Ectodermal cell (in vitro differentiated cells): Measurements from ENCODE around the gene SLC6A5.

Experiments used
- H3K27ac ChIP-seq: 2 replicates; pipeline ENCODE4 v1.7.0; 2013; ENCODE audit warnings: mild to moderate bottlenecking, low read depth, low read length; ENCODE audit not compliant: insufficient read depth, poor library complexity, severe bottlenecking
- H3K27me3 ChIP-seq: 2 replicates; pipeline ENCODE4 v1.7.0; 2013; ENCODE audit warnings: mild to moderate bottlenecking, low read length; ENCODE audit not compliant: insufficient read depth, control insufficient read depth, poor library complexity, severe bottlenecking
- H3K36me3 ChIP-seq: one replicate; pipeline ENCODE4 v1.7.0; 2013; ENCODE audit warnings: low read length; ENCODE audit not compliant: control insufficient read depth, insufficient read depth
- H3K4me1 ChIP-seq: one replicate; pipeline ENCODE4 v1.7.0; 2013; ENCODE audit warnings: low read length; ENCODE audit not compliant: control insufficient read depth, insufficient read depth
- H3K4me3 ChIP-seq: 2 replicates; pipeline ENCODE4 v1.7.0; 2013; ENCODE audit warnings: low read depth, low read length, control low read depth; ENCODE audit not compliant: insufficient read depth
- H3K9me3 ChIP-seq: 2 replicates; pipeline ENCODE4 v1.7.0; 2013; ENCODE audit warnings: mild to moderate bottlenecking, low read length, moderate library complexity; ENCODE audit not compliant: control insufficient read depth
- WGBS, 2 experiments: methylation state at CpG; one replicate each; pipeline ENCODE4 v1.1.7; 2013; ENCODE audit warnings: missing lambda C conversion rate in 2 of 2; 5-methylcytosine and 5-hydroxymethylcytosine counted together

Gene SLC6A5

DNA sequence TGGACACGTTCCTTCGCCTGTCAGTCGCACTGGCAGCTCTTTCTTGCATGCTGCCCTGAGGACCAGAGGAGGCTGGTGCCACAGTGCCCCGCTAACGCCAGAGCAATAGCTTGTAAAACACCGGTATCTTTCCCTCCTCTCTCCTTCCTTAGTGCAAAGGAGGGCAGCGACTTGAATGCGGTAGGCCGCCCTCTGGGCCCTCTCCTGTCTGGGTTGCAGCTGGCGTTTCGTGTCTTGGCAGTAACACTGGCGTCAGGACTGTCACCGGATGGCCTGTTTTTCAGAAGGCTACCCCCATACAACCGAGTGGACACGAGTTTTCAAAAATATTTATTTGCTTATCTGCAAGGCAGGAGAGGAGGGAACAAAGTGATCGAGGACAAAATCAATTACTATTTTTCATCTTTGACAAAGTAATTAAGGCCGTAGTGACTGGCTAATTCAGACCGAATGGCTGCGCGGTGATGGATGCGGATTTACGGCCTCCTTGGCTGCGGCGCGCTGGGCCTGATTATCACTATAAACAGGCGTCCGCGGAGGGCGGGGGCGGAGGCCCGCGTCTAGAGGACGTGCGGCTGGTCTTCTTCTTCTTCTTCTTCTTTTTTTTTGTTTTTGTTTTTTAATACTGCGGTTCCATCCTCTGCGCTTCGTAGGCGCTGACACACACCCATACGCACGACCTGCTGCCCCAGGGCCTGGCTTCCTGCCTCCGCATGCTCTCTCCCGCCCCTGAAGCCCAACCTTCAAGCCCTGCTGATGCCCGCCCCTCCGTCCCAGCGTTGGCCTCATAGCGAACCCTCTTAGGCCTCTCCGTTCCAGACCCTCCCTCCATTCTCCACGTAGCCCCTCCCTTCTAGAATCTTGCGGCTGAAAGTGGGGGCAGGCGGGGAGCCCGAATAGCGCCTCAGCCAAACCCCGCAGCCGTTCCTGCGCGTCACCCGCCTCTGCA, 2.9 kb upstream of the SLC6A5 start:
- 27 to 31% methylated on average over 57 of the region's 57 CpGs for WGBS, 2 experiments
- Histone ChIP-seq H3K36me3 (no peaks in the 10 kb centered on the region), H3K4me3 (peak overlapping the region; percentile 18), H3K27ac (no peak overlapping the region), H3K27me3 (peaks cover 88% of the 10 kb centered on the region), H3K4me1 (peaks cover 15% of the 10 kb centered on the region), H3K9me3 (no peaks in the 10 kb centered on the region)

DNA sequence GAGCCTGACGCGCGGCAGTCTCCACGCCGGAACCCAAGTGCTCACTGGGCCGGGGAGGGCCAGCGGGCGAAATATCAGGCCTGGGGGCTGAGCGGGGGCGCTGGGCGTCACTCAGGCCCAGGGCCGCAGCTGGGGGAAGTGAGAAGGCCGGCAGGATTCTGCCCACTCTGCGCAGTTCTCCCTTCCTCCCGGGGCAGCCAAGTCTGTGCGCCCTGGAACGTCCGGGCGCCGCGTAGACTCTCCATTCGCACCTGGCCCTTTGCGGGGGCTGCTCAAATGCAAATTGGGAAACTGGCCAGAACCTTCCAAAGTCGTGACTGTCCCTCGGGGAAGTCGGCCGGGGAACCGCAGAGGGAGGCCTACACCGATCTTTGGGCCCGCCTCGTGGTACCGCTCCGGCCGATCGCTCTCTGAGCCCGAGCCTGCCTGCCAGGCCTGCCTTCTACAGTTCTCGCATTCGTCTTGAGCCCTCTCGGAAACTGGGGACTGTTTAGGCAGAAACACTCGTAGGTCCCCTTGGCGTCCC, 2.2 kb upstream of the SLC6A5 start:
- H3K4me3 ChIP-seq = peak overlapping the region; percentile 18
- H3K27me3 ChIP-seq = peaks cover 96% of the 10 kb centered on the region
- no peaks in the 10 kb centered on the region for H3K36me3 ChIP-seq
- peaks cover 17% of the 10 kb centered on the region for H3K4me1 ChIP-seq
- H3K27ac ChIP-seq = no peak overlapping the region
- H3K9me3 ChIP-seq = no peaks in the 10 kb centered on the region
- WGBS, 2 experiments = 4 to 5% methylated on average over 41 of the region's 41 CpGs

DNA sequence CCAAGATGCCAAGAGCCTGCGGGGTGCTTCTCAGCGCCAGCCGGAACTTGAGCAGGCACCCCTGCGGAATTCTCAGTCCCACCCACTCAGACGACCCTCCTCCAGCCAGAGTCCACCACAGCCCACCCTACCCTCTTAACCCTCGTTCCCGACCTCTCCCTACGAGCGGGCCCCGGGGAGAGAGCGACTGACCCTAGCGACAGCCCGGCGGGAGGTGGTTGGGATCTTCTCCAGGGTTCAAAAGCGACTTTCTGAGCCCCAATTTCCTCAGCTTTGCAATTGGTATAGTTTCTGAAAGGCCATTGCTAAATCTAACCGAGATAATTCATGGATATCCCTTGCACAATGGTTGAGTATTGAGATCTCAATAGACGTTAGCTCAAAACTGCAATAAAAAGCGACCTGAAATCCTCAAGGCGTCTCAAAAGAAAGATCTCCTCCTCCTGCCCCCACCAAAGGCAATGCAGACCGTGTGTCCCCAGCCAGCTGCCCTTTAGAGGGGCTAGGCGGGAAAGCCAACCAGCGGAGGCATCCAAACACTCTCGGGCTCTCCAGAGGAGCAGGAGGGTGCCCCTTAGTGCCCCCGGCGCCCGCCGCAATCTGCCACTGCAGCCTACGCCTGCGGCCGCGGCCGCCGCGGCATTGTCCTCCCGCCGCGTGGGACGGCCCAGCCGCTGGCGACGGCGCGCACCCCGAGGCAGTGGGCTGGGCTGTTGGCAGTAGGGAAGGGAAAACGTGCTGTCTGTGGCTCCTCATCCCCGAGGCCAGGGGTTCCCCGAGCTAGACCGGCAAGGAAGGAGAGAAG, 1.5 kb upstream of the SLC6A5 start:
- 9 to 10% methylated on average over 48 of the region's 48 CpGs for WGBS, 2 experiments
- Histone ChIP-seq H3K4me3 (peak overlapping the region; percentile 18), H3K36me3 (no peaks in the 10 kb centered on the region), H3K27me3 (peaks cover 100% of the 10 kb centered on the region), H3K4me1 (peaks cover 17% of the 10 kb centered on the region), H3K27ac (no peak overlapping the region), H3K9me3 (no peaks in the 10 kb centered on the region)

DNA sequence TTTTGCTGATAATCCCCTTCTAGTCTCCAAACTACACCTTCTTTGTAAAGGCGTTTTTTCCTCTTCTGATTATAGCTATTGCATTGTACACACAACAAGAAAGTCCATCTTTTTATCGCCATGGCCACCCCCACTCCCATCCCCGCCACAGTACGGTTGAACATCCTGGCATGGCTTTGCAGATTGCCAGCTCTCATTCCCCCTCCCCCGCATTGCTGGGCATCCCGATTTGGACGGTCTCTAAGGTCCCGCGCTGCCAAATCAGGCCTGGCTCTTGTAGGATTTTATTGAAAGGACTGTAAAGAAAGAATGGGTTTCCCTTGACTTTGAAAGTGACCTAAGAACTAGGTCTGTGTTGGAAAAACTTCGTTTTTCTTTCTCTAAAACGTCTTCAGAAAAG, 916 bp upstream of the SLC6A5 start:
- H3K9me3 ChIP-seq = no peaks in the 10 kb centered on the region
- peaks cover 100% of the 10 kb centered on the region for H3K27me3 ChIP-seq
- no peak overlapping the region for H3K27ac ChIP-seq
- 13% methylated on average over 10 to 11 of the region's 11 CpGs for WGBS, 2 experiments
- H3K4me1 ChIP-seq = peaks cover 17% of the 10 kb centered on the region
- no peak overlapping the region for H3K4me3 ChIP-seq
- H3K36me3 ChIP-seq = no peaks in the 10 kb centered on the region

DNA sequence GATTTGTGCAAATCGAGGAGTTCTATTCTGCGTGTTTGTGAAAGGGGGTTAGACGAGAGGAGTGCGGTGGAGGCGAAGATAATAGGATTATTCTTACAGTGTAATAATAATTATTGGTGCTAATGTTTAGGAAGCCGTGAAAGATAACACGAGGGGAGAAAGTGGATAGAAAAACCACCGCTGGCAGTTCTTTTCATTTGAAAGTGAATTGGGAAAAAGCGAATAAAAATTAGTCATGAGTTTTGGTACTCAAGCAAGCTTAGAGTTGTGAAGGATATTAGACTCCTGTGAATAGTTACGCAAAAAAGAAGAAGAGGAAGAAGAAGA, 575 bp downstream of the SLC6A5 start:
- Histone ChIP-seq H3K9me3 (no peaks in the 10 kb centered on the region), H3K4me3 (no peak overlapping the region), H3K36me3 (no peaks in the 10 kb centered on the region), H3K27ac (no peak overlapping the region), H3K4me1 (peaks cover 17% of the 10 kb centered on the region), H3K27me3 (peaks cover 99% of the 10 kb centered on the region)
- 30 to 31% methylated on average over 10 of the region's 10 CpGs for WGBS, 2 experiments

DNA sequence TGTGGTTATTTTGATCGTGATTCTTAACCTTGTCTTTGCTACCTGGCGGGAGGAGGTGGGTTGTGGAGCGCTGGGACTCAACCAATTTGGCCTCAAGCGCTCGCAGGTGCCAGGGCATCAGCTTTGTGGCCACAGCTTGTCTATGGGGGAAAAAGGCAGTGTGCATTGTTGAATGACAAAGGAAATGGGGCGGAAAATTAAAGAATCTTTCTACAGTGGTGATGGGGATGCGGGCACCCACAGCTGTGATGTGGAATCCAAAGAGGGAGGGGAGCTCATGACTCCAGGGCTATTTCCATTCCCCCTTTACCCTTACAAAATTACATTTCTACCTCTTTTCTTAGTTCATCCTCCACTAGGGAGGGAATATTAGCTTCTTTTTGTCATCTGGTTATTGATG, 1.1 kb downstream of the SLC6A5 start:
- Histone ChIP-seq H3K4me1 (peaks cover 17% of the 10 kb centered on the region), H3K27me3 (peaks cover 98% of the 10 kb centered on the region), H3K36me3 (no peaks in the 10 kb centered on the region), H3K4me3 (no peak overlapping the region), H3K27ac (no peak overlapping the region), H3K9me3 (no peaks in the 10 kb centered on the region)
- whole genome bisulfite sequencing, 2 experiments = 58 to 60% methylated on average over 7 of the region's 7 CpGs

DNA sequence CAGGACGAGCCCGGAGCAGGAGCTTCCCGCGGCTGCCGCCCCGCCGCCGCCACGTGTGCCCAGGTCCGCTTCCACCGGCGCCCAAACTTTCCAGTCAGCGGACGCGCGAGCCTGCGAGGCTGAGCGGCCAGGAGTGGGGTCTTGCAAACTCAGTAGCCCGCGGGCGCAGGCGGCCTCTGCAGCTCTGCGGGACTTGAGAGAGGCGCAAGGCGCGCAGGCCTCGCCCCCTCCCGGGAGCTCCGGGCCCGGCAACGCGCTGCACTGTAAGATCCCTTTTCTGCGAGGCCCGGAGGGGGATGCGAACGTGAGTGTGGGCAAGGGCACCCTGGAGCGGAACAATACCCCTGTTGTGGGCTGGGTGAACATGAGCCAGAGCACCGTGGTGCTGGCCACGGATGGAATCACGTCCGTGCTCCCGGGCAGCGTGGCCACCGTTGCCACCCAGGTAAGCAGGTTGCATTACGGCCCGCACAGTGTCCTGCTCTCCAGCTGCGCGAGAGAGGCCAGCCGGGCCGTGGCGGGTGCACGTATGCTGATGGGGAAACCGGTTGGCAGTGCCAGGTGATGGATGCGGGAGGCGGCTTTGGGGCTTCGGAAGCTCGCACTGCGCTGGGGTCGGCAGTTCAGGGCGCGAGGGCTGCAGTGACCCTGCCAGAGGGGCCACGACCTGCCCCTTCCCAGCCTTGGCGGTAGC, 2.0 kb downstream of the SLC6A5 start:
- Histone ChIP-seq H3K4me1 (peaks cover 17% of the 10 kb centered on the region), H3K27me3 (peaks cover 90% of the 10 kb centered on the region), H3K27ac (no peak overlapping the region), H3K9me3 (no peaks in the 10 kb centered on the region), H3K36me3 (no peaks in the 10 kb centered on the region), H3K4me3 (no peak overlapping the region)
- 10 to 14% methylated on average over 63 of the region's 63 CpGs for WGBS, 2 experiments

DNA sequence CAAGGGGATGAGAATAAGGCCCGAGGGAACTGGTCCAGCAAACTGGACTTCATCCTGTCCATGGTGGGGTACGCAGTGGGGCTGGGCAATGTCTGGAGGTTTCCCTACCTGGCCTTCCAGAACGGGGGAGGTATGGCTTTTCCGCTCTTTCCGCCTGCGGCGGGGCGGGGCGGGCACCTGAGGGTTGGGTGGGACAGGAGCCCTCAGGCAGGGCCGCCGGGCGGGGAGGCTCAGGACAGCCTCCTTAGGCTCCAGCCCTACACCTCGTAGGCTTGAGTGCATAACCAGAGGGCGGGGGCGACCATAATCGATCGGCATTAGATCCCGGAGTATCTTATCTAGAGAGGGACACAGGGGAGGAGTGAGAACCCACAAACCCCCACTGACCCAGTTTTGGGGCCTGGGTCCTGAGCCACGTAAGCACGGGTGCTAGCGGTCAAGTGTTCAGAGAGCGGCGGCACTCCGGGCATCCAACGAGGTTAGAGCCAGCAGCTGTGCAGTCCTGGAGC, 4.9 kb downstream of the SLC6A5 start:
- WGBS, 2 experiments = 93% methylated on average over 25 of the region's 25 CpGs
- Histone ChIP-seq H3K27me3 (peaks cover 78% of the 10 kb centered on the region), H3K9me3 (no peaks in the 10 kb centered on the region), H3K36me3 (no peaks in the 10 kb centered on the region), H3K4me3 (no peak overlapping the region), H3K27ac (no peak overlapping the region), H3K4me1 (peaks cover 8% of the 10 kb centered on the region)

DNA sequence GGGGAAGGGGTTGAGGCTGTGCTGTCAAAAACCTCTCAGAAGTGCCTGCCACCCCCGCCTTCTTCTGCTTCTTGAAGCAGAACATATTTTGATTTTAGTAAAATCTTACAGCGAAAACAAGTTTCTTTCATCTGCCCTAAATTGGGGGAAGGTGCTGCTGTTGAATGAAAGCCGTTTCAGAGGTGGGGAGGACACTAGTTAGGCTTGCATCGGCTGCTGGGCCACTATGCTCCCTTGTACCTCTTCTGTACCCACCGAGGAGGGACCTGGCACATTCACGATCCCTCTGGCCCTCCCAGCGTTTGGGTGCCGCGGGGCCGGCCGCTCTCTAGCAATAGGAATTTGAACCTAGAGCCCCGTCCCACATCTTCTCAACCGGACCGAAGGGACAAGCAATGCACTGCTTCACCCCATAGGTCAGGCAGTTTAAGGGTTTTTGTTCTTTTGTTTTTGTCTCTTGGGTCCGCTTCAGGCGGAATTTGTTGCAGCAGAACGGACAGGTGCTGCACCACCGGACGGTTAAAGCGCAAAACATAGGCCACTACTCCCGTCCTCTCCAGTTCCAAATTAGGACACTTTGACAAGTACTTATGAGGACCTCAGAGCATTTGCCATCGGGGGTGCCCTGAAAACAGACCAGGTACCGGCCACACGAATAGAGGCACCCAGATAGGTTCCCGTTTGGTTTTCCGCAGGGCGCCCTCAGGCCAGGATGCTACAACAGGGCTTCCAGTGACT, 5.6 kb downstream of the SLC6A5 start:
- peaks cover 78% of the 10 kb centered on the region for H3K27me3 ChIP-seq
- H3K27ac ChIP-seq = no peak overlapping the region
- WGBS, 2 experiments = 91 to 92% methylated on average over 27 of the region's 27 CpGs
- H3K4me1 ChIP-seq = peaks cover 8% of the 10 kb centered on the region
- H3K36me3 ChIP-seq = no peaks in the 10 kb centered on the region
- H3K4me3 ChIP-seq = no peak overlapping the region
- H3K9me3 ChIP-seq = no peaks in the 10 kb centered on the region
